Endodermal cell (in vitro differentiated cells): ENCODE measurements around the gene ZP1. TPM values are rescaled to one million over a fixed set of nuclear protein-coding genes. Genes with fewer than 3 reads are reported as not detected.

Source experiments
- DNase-seq: peaks from one replicate; pipeline ENCODE4 v3.0.0-alpha.2; 2017
- H3K27ac ChIP-seq: 2 replicates; pipeline ENCODE4 v1.5.1; 2013; ENCODE audit warnings: mild to moderate bottlenecking, low read depth, low read length, moderate library complexity
- H3K27me3 ChIP-seq: 2 replicates; pipeline ENCODE4 v1.6.1; 2013; ENCODE audit warnings: mild to moderate bottlenecking, low read length, moderate library complexity; ENCODE audit not compliant: insufficient read depth, control insufficient read depth, poor library complexity, severe bottlenecking
- H3K36me3 ChIP-seq: 2 replicates; pipeline ENCODE4 v1.7.0; 2013; ENCODE audit warnings: mild to moderate bottlenecking, low read length, moderate library complexity; ENCODE audit not compliant: control insufficient read depth, insufficient read depth
- H3K4me1 ChIP-seq: one replicate; pipeline ENCODE4 v1.7.0; 2013; ENCODE audit warnings: low read length; ENCODE audit not compliant: control insufficient read depth, insufficient read depth
- H3K4me3 ChIP-seq: 2 replicates; pipeline ENCODE4 v1.5.1; 2013; ENCODE audit warnings: mild to moderate bottlenecking, low read length, moderate library complexity
- H3K9ac ChIP-seq: 2 replicates; pipeline ENCODE4 v1.6.1; 2013; ENCODE audit warnings: mild to moderate bottlenecking, low read length, moderate library complexity; ENCODE audit not compliant: poor library complexity, severe bottlenecking; ENCODE audit errors: extremely low read depth
- H3K9me3 ChIP-seq: 2 replicates; pipeline ENCODE4 v1.6.1; 2013; ENCODE audit warnings: mild to moderate bottlenecking, low read length, moderate library complexity; ENCODE audit not compliant: control insufficient read depth
- H3K27ac Mint-ChIP-seq: 2 replicates; pipeline ENCODE4 v1.8.0; 2020; ENCODE audit warnings: mixed read lengths
- H3K27me3 Mint-ChIP-seq: 2 replicates; pipeline ENCODE4 v1.8.0; 2021; ENCODE audit warnings: mild to moderate bottlenecking, mixed read lengths; ENCODE audit not compliant: insufficient read depth
- H3K36me3 Mint-ChIP-seq: 2 replicates; pipeline ENCODE4 v1.8.0; 2020; ENCODE audit warnings: low read depth, mixed read lengths
- H3K4me1 Mint-ChIP-seq: 2 replicates; pipeline ENCODE4 v1.8.0; 2020; ENCODE audit warnings: mixed read lengths
- H3K4me3 Mint-ChIP-seq: 2 replicates; pipeline ENCODE4 v1.8.0; 2020; ENCODE audit warnings: mild to moderate bottlenecking, moderate library complexity, mixed read lengths
- H3K9me3 Mint-ChIP-seq: 2 replicates; pipeline ENCODE4 v1.8.0; 2020; ENCODE audit warnings: mild to moderate bottlenecking, mixed read lengths
- WGBS, 2 experiments: methylation state at CpG; one replicate each; pipeline versions ENCODE4 v1.1.5 to v1.1.7; 2013; ENCODE audit warnings: missing lambda C conversion rate in 2 of 2, mixed read lengths in 1 of 2; ENCODE audit not compliant: insufficient coverage in 1 of 2, insufficient read length in 1 of 2; 5-methylcytosine and 5-hydroxymethylcytosine counted together
- total RNA-seq, 2 donors: library from RNA; stranded (reverse); fragmentation: NEBNext Ultra II Directional in 1 of 2; extraction: Animal tissue kit (Norgen Biotek cat#: 25700) in 1 of 2; gene quantifications; 2 replicates in 1 of 2; 3 replicates in 1 of 2; pipeline ENCODE4 v1.2.1, GENCODE V29; 2021
- TF ChIP-seq, protein P1 (sequence below): fragments of 200-600 bp; sonication (generic); conservative IDR thresholded peaks from 2 replicates; pipeline ENCODE4 v1.5.0; 2021; ENCODE audit warnings: antibody characterized with exemption, mild to moderate bottlenecking

Gene ZP1
- total RNA-seq, 2 donors from 2014 or later: not detected

DNA sequence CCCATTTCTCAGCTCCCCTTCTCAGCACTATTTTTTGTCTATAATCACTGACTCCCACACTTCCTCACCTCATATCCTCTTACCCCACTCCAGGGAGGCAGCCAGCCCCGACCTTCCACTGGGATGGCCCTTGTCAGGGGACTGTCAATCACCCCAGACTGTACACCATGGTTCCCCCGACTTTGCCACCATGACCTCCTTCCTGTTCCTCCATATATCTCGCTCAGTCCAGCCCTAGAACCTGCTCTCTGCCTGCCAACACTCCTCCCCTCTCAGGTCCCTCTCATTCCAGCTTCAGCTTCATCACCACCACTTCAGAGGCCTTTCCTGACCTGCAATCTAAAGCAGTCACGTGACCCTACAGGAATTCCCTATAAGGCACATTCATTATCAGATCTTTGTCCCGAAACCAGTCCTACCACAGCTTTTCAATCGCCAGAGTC is 22.5 kb downstream of the ZP1 start:
- DNase-seq: peak; percentile 27
- Histone ChIP-seq H3K9me3 (no peaks in the 10 kb centered on the region), H3K27me3 (no peaks in the 10 kb centered on the region), H3K9ac (no peak overlapping the region), H3K36me3 (peaks cover 32% of the 10 kb centered on the region), H3K4me3 (no peak overlapping the region), H3K27ac (no peak overlapping the region), H3K4me1 (no peaks in the 10 kb centered on the region)
- H3K27me3 Mint-ChIP-seq: no peaks in the 10 kb centered on the region
- H3K4me3 Mint-ChIP-seq: no peak overlapping the region
- WGBS, 2 experiments: 79 to 97% methylated on average over 4 to 6 of the region's 6 CpGs
- H3K4me1 Mint-ChIP-seq: no peaks in the 10 kb centered on the region
- TF ChIP-seq, protein P1, sequence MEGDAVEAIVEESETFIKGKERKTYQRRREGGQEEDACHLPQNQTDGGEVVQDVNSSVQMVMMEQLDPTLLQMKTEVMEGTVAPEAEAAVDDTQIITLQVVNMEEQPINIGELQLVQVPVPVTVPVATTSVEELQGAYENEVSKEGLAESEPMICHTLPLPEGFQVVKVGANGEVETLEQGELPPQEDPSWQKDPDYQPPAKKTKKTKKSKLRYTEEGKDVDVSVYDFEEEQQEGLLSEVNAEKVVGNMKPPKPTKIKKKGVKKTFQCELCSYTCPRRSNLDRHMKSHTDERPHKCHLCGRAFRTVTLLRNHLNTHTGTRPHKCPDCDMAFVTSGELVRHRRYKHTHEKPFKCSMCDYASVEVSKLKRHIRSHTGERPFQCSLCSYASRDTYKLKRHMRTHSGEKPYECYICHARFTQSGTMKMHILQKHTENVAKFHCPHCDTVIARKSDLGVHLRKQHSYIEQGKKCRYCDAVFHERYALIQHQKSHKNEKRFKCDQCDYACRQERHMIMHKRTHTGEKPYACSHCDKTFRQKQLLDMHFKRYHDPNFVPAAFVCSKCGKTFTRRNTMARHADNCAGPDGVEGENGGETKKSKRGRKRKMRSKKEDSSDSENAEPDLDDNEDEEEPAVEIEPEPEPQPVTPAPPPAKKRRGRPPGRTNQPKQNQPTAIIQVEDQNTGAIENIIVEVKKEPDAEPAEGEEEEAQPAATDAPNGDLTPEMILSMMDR: no peak
- peaks cover 31% of the 10 kb centered on the region for H3K36me3 Mint-ChIP-seq
- H3K9me3 Mint-ChIP-seq: no peaks in the 10 kb centered on the region
- no peak overlapping the region for H3K27ac Mint-ChIP-seq

DNA sequence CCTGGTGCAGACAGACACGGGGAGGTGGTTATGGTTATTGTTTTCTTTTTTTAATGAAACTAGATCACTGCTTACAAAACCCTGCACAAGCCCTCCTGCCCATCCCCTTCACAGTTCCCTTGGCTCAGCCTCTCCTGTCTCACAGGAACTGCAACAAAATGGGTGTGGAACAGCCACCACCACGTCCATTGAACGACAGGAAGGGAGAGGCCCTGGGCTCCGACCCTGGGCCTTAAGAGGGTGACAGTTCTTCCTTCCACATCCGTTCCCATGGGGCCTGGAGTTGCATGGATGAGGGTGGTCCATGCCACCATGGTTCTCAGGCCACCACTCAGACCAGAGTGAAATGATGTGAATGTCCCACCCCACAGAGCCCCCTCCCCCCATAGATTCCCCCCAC is 23.4 kb downstream of the ZP1 start:
- no peaks in the 10 kb centered on the region for H3K4me1 ChIP-seq
- no peaks in the 10 kb centered on the region for H3K27me3 ChIP-seq
- 92 to 98% methylated on average over 2 to 4 of the region's 5 CpGs for WGBS, 2 experiments
- Mint-ChIP-seq H3K4me1 (no peaks in the 10 kb centered on the region), H3K4me3 (no peak overlapping the region), H3K9me3 (no peaks in the 10 kb centered on the region), H3K27ac (no peak overlapping the region), H3K36me3 (peaks cover 33% of the 10 kb centered on the region), H3K27me3 (no peaks in the 10 kb centered on the region)
- no peak overlapping the region for H3K27ac ChIP-seq
- H3K36me3 ChIP-seq: peaks cover 40% of the 10 kb centered on the region
- TF ChIP-seq, protein P1: no peak
- DNase-seq: peak; percentile 23
- H3K4me3 ChIP-seq: no peak overlapping the region
- no peak overlapping the region for H3K9ac ChIP-seq
- no peaks in the 10 kb centered on the region for H3K9me3 ChIP-seq

DNA sequence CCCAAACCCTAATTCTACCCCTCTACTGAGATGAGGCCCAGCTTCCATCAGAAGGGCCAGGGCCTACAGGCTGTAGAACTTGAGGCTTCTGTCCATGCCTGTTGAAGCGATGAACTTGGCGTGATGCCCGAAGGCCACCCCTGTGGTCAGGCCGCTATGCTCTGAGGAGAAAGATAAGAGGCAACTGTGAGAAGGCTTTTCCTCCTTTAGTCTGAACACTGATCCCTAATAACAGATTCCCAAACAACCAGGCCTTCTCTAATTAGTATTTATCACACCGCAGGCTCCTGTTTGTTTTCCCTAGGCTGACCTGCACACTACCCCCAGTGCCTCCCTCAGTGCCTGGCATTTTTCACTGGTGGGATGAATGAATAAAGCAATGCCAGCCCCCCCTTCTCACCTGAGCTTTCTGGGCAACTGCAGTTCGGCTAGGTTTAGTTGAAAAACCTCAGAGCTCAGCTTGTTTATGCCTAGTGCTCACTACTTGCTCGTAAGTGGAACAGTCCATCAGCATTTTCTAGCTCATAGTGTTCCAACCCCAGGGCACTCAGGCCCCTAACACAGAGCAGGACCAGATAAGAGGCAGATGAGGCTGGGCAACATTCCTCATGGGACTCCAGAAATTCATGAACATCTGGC is 23.9 kb downstream of the ZP1 start:
- H3K36me3 ChIP-seq: peaks cover 45% of the 10 kb centered on the region
- H3K4me3 Mint-ChIP-seq: no peak overlapping the region
- no peaks in the 10 kb centered on the region for H3K27me3 Mint-ChIP-seq
- DNase-seq: peak; percentile 33
- no peak overlapping the region for H3K4me3 ChIP-seq
- H3K27ac ChIP-seq: no peak overlapping the region
- H3K4me1 Mint-ChIP-seq: no peaks in the 10 kb centered on the region
- WGBS, 2 experiments: 93 to 97% methylated on average over 2 to 7 of the region's 7 CpGs
- H3K4me1 ChIP-seq: no peaks in the 10 kb centered on the region
- TF ChIP-seq, protein P1: no peak
- no peaks in the 10 kb centered on the region for H3K27me3 ChIP-seq
- no peak overlapping the region for H3K27ac Mint-ChIP-seq
- no peak overlapping the region for H3K9ac ChIP-seq
- no peaks in the 10 kb centered on the region for H3K9me3 Mint-ChIP-seq
- H3K9me3 ChIP-seq: no peaks in the 10 kb centered on the region
- H3K36me3 Mint-ChIP-seq: peaks cover 38% of the 10 kb centered on the region
